Raji (cell line): ENCODE measurements around the gene ADGRD1.

ENCODE experiments used
- POLR2A ChIP-seq: IDR thresholded peaks from 2 replicates; pipeline ENCODE4 v1.6.1; 2011; ENCODE audit warnings: low read depth, low read length, control low read depth; ENCODE audit not compliant: insufficient read depth

Gene ADGRD1

DNA sequence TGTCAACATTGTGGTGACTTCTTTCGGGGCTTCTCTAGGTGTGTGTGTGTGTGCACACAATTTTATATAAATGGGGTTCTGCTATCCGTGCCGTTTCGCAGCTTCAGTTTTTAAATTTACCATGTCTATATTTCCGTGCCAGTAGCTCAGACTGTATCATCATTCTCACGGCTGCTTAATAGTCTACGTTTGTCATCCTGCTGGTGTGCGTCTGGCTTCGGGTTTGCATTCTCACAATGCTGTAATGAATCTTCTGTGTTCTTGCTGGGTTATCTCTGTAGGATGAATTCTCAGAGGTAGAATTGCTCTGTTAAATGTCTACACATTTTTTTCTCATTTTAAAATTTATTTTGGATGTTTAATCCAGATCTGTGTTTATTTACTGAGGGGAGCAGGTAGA is 73.6 kb downstream of the ADGRD1 start:
- TF ChIP-seq POLR2A: no peak

DNA sequence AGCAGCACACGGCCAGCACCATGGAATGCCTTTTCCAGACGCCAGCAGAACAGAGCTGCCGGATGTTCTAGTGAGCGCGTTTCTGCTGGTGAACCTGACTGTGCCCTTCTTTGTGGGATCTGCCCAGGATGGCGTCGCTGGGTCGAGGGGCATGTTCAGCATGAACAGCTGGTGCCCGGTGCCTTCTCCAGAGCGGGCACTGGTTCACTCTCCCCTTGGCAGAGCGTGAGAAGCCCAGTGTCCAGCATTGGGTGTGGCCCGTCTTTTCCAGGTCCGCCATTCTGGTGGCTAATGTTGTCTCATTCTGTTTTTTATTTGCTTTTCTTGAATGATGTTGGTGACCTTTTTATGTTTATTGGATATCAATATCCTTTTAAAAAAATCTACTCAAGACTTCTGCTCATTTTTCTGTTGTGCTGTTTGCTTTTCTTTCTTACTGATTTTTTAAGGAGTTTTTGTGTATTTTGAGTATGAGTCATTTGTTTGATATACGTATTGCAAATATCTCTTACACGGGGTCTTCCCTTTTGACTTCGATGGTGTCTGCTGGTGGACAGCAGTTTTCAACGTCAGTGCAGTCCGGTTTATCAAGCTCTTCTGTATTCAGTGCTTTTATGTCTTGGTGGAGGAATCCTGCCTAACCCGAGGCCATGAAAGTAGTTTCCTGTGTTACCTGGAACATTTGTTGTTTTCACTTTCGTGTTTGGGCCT is 74.3 kb downstream of the ADGRD1 start:
- no peak for TF ChIP-seq POLR2A

DNA sequence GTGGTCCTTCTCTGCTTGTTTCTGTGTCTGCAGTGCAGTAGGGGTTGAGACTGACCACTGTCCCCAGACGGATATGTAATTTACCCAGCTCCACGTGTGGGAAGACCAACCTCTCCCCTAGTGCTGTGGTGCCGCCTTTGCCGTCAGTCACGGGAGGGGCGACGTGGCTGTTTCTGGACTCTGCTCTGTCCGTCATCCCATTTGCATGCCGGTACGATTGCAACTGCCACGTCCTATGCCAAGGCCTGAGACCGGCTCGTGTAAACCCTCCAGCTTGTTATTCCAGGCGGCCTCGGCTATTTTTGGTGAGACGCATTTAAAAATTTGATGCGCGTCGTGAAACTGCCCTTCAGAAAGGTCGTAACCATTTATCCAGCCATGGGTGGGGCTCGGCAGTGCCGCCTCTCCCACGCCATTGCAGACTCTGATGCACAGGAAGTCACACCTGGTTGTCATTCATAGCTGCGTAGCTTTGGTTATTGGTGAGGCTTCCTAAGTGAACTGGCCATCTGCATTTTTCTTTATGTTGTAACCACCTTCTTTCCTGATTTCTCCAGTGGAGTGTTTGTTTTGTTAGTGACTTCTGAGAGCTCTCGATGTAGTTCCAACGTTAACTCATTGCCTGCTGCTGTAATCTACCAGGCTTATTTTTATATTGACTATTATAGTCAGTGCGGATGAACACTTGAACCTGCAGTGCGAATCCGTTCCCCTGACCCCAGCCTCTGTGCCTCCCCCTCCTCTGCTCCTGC is 75.1 kb downstream of the ADGRD1 start:
- TF ChIP-seq POLR2A: no peak

DNA sequence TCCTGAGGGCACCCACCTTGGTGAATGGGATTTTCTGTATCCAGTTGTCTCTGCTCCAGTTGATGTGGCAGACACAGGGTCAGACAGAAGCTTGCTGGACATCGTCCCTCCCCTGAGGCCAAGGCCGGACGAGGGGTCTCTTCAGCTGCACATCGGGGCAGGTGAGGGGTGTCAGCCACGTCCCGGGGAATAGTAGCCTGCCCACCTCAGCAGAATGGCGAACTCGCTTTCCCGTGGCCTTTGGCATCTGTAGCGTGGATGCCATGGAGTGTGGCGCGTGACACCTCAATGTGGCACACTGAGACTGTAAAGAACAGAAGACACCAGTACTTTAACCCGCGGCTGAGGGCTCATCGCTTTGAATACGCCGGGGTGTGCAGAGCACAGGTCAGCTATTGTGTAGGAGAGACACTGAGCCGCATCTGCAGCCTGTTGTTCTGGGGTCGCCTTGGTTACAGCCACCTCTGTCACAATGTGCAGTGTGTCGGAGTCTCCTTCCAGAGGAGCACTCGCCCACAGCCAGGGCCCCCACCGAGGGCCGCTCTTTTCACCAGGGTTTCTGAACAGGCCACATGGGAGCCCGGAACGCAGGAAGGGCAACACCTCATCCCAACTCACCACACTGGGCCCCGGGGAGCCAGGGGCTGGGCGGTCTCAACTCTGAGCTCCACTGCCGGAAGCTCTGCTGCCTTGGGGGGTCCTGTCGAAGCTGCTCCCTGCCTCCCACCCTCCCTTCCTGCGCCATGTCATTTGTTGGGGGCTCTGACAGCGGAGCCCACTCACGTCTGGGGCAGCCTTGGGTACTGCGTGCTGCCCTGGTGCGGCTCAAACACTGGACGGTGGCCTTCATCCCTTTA is 77.0 kb downstream of the ADGRD1 start:
- no peak for TF ChIP-seq POLR2A

DNA sequence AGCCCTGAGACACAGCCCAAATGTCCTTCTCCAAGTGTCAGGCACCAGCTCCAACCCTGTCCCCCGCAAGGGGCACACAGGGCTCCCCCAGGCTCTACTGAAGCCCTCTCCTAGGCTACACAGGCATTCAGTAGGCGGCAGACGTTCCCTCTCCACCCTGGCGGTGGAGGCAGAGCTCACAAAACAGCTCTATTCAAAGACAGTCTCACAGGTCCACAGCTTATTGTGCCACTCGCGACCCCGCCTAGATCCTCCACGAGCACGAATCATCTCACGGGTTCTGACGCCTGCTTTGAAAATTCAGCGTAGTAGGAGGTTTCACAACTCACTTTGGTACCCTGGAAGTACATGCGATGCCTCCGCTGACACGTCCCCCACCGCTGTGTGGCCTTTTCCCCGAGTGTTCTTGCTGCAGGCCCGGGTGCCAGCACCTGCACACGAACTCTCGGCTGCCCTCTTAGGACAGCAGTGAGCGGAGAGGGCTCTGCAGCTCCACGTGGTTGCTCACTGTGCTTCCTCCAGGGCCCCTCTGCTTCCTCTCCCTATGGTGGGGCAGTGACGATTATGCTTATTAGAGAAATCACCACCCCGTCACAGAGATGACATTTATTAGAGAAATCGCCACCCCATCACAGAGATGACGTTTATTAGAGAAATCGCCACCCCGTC is 78.5 kb downstream of the ADGRD1 start:
- no peak for TF ChIP-seq POLR2A

DNA sequence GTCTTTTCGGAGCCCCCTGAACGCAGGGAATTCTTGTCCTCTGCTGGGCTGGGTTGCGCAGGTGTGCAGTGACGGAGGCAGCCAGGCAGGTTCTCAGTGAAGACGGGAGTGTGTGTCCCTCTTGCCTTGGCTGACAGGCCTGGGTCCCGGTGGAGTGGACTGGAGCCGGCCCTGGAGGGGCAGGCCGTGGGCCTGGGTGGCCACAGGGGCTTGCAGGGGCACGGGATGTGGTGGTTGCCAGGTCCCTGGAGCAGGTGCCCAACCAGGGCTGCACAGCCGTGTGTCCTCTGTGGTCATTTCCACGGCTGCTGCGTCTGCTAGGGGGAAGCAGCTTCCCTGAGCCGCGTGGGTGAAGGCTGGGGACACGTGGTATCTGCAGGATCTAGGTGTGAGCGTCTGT is 79.8 kb downstream of the ADGRD1 start:
- no peak for TF ChIP-seq POLR2A

DNA sequence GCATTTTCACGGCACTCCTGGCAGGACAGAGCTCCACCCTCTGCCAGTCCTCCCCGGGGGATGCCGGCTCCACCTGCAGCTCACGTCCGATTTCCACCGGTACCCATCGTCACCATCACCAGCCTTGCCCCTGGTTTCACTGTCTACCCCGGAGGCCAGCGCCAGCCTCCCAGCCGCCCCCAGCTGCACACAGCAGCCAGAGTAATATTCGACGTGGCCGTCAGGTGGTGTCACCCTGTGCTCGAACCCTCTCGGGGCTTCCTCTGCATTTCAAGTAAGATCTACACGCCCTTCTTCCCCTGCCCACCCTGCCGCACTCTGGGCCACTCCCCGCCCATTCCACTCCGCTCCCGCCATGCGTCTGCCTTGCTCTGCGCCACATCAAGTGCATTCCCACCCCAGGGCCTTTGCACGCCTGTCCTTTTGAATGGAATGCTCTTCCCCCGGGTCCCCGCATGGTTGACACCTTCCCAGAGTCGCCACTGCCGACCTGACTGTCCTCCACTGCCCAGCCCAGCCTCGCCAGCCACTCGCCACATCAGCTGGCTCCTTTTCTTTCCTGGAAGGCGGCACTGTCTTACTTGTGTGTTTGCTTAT is 80.3 kb downstream of the ADGRD1 start:
- no peak for TF ChIP-seq POLR2A

DNA sequence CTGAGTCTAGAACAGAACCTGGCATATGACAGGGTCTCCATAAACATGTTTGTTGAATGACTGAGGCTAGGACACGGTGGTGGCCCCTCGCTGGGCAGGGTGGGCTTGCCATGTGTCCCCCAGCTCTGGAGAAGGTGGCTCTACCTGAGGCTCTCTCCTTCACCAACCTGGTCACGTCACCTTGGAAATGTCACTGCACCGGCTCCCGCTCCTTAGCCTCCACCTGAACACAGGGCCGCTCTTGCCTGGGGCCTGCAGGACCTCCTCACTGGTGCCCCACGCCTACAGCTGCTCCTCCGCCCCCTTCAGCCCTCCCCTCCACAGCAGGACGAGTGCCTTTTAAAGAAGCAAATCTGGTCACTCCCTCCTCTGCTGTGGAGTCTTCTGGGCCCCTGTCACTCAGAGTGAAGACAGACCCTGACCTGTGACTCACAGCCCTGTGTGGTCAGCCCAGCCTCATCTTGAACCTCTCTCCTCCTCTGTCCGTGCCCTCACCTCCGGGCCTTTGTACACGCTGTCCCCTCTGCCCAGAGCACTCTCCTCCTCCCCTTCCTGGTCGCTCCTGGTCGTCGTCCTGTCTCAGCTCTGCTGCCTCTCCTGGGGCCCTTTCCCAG is 81.0 kb downstream of the ADGRD1 start:
- no peak for TF ChIP-seq POLR2A

DNA sequence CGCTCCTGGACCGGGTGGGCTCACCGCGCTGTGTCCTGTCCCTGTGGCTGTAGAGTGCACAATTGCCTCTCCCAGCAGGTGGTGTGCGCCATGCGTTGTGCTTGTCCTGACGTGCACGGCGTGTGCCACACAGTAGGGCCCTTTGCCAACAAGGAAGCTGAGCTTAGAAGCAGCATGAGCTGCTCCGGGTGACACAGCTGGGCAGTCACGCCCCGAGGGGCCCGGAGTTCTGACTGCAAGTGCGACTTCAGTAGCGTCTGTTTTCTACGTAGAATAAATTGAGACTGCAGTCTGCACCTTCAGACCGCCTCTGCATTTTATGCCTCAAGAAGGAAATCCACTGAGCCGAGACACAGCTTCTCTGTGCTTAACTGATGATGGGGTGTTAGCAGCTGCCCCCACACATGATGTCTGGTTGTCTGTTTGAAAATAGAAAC is 81.6 kb downstream of the ADGRD1 start:
- no peak for TF ChIP-seq POLR2A

DNA sequence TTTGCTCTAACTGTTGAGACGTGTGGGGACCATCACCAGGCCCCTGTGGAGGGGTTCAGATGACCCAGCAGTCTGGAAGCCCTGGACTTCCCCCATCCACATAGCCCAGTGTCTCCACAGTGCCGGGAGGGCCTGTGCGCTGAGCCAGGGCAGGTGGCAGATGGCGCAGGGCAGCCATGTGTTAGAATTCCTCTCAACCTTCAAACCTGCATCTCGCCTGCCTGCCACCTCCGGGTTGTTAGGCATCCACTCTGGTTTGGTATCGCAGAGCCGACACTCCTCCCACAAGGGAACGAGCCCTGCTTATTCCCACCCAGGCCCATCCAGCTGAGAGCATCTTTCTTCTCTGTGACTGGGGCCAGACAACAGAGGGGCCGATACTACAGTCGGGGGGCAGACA is 84.5 kb downstream of the ADGRD1 start:
- no peak for TF ChIP-seq POLR2A

DNA sequence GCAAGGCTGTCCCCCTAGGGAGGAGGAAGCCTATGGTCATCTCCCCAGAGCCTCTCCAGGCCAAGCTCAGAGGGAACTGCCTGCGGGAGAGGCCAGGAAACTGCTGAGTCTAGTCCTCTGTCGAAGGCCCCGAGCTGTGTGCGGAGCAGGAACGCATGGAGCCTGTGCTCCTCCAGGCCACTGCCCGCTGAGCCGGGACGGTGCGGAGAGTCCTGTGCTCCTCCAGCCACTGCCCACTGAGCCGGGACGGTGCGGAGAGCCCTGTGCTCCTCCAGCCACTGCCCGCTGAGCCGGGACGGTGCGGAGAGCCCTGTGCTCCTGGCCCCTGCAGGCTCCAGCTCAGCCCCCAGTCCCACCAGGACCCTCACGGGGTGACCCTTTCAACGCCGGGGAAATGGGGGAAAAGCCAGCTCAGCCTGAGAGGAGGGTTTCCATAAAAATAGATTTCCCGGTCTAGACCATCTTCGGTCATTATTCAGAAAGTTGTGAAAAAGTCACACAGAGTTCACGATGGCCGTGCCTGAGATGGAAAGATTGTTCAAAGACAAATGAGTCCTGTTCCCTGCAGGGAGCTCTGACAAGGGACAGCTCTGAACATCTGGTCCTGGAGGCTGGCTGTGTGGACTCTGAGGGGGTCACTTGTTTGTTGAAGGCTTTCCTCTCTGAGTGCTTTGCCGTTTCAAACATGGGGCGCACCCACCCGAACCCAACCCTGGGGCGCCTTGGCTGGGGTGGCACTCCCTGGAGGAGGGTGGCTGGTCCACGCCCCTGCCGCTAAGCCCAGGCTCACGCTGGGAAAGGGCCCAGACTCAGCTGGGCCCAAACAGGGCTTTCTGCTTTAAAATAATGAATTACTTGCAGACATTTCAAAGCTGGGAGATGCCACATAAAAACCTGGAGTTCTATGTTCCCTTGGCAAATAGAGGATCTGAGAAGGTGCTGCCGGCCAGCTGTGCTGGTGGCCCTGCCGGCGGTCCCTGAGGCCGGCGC is 85.5 kb downstream of the ADGRD1 start:
- no peak for TF ChIP-seq POLR2A

DNA sequence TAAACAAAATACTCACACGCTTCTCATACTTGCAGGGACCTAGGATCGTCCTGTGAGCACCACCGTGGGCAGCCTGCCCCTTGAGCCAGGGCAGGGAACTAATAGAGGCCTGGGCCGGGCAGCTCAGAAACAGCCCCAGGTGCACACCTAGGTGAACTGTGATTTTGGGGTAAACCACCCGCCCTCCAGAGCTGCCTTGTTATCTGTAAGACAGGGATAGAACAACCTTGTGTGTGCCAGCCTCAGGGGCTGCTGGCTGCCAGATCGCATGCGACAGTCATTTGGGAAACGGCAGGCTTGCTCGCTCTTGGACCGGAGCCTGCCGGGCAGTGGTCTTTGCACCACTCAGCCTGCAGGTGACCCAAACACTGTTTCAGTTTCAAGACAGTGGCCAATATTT is 86.8 kb downstream of the ADGRD1 start:
- no peak for TF ChIP-seq POLR2A
